Uterus (tissue), 2 donors: ENCODE data around the gene FAM168A.

Experiments used
- CTCF ChIP-seq, 4 experiments: fragments of 200-600 bp in 2 of 4; fragments of 450-650 bp in 2 of 4; sonication (generic) in 2 of 4; IDR thresholded peaks; one replicate each; pipeline ENCODE4 v1.5.1; 2016 to 2019; ENCODE audit warnings: antibody characterized with exemption in 4 of 4, mild to moderate bottlenecking in 2 of 4, moderate library complexity in 1 of 4
- POLR2A ChIP-seq, 2 donors: fragments of 450-650 bp; IDR thresholded peaks; one replicate each; pipeline ENCODE4 v1.6.1; 2016; ENCODE audit warnings: antibody characterized with exemption in 2 of 2, mild to moderate bottlenecking in 1 of 2, moderate library complexity in 1 of 2

GRCh38 chr11:73530109-73530508 is 67.8 kb downstream of the FAM168A start:
- TF ChIP-seq CTCF (IDR thresholded peaks at IDR 0.05) (no peak), POLR2A (IDR thresholded peaks at IDR 0.05) (no peak)
